GM18498 (cell line): ENCODE measurements around the gene LRP10.

Source experiments
- ATAC-seq: cut with Tn5 transposase; IDR thresholded peaks from one replicate; pipeline ENCODE4 v1.9.1; 2021; ENCODE audit warnings: mild to moderate bottlenecking, moderate library complexity; ENCODE audit not compliant: unreplicated experiment

The LRP10 gene

GRCh38 chr14:22915886-22916521 is 44.5 kb downstream of the LRP10 start:
- no peak for ATAC-seq

- ATAC-seq = peak; percentile 93
Observed at GRCh38 chr14:22918804-22919600, 47.5 kb downstream of the LRP10 start, which contains the start of gene RBM23. RBM23 (minus strand) TSS chr14:22919149.

- peak; percentile 8 for ATAC-seq
Observed at GRCh38 chr14:22919601-22919921, 48.0 kb downstream of the LRP10 start.

- no peak for ATAC-seq
Observed at GRCh38 chr14:22920697-22921096, 49.2 kb downstream of the LRP10 start.

DNA sequence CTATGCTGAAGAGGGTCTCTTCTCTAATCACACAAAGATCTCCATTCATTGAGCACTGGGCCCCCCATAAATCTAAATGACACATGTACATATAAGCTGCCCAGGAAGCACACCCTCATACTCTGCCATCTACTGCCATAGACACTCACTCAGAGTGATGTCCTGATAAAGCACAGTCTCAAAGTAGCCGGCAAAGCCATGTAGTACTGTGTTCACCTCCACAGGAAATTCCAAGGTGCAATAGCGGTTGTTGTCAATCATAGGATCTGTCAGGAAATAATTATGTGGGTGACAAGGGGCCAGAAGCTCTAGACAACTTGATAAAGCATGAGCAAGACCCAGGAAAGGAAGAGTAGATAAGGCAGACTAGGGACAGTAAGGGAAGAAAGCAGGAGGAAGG is 50.8 kb downstream of the LRP10 start:
- ATAC-seq = no peak

DNA sequence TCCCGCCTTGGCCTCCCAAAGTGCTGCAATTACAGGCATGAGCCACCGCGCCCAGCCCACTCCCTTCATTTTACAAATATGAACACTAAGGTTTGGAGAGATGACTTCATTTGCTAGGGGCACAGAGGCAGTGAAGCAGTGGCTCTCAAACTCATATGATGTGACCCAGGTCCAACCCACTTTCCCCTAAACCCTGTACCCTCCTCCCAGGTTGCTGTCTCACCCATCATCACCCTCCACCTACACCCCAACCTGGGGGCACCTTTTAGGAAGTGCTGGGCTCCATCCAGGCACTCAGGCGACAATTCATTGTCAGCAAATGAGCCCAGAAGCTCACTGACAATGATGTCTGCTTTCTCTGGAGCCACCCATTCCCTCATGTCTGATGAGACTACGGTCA is 52.2 kb downstream of the LRP10 start:
- no peak for ATAC-seq

DNA sequence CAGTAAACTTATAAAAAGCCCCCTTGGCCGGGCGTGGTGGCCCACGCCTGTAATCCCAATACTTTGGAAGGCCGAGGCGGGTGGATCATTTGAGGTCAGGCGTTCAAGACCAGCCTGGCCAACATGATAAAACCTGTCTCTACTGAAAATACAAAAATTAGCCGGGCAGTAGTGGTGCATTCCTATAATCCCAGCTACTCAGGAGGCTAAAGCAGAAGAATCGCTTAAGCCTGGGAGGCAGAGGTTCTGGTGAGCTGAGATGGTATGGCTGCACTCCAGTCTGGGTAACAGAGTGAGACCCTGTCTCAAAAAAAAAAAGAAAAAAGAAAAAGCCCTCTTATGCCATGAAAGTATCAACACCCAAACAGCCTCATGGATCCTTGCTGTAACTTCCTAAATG is 54.0 kb downstream of the LRP10 start:
- no peak for ATAC-seq

GRCh38 chr14:22926316-22926715 is 54.8 kb downstream of the LRP10 start:
- no peak for ATAC-seq

DNA sequence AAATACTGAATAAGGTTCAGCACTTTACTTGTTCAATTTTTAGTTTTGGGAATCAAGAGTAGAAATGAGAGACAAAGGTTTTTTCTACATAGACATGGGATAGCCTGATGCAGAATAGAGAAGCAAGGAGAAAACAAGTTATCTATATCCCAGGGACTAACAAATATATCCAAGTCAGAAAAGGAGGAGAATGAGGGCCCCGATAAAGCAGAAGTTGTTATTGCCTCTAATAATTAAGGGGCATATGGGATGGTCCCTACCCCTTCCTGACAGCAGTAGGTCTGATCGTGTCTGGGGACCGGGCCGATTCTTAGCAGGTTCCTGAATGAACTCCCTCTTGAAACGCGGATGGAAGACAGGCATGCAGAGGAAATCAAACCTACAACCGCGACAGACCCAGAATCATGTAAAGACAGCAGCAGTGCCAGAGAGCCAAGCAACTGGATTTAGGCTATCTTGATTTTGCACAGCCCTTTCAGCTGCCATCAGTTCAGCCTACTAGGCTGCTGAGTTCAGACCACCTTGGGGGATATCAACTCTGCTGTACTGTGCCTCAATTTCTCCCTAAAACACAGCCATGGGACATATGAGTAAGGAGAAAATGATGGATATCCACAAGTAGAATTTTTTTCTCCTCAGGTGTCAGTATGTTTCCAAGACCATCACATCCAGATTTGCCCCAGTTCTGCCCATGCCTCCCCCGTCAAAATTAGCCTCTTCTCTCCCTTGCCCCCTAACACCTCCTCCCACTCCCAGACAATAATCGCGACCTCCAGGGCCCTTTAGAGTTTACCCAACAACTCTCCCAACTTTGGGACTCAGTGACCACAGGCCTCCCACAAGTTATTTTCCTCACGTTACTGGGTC is 56.9 kb downstream of the LRP10 start:
- ATAC-seq = no peak

DNA sequence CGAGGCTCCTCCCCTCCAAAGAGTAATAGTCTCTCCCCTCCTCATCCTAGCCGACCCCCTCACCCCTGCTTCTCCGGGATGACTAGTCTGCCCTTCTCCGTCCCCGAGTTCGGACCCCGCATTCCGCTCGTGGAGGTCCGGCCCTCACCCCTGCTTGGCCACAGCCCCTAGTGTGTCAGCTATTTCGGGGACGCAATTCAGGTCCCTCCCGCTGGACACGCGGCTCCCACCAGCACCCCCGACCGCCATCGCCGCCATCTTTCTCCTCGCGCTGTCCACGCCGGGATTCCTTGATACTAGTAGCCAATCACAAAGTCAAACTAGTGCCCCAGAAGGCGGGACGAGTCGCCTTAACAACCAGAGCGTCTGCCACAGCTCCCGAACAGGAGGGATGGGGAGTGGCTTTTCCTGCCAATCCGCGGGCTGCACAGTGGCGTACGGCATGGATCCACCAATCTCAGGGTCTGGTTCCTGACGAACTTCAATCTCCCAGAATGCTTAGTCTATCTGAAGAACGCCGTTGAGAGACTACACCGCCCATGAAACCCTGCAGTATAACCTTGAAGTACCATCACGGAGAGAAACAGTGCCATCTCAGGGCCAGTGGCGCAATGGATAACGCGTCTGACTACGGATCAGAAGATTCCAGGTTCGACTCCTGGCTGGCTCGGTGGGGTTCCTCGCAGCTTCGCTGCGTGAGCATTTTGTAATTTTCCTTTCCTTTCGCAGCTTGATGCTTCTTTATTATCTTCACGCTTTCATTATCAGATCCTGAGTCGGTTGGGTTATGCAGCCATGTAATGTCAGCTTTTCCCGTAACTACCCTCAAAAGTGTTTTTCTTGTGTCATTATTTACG is 57.8 kb downstream of the LRP10 start, which contains the start of gene PRMT5:
Gene PRMT5, minus strand, starts transcription at position 273 of the 857 bp plus-strand sequence. Its CDS starts 15 bp downstream, at position 258.
- ATAC-seq = peak; percentile 90

DNA sequence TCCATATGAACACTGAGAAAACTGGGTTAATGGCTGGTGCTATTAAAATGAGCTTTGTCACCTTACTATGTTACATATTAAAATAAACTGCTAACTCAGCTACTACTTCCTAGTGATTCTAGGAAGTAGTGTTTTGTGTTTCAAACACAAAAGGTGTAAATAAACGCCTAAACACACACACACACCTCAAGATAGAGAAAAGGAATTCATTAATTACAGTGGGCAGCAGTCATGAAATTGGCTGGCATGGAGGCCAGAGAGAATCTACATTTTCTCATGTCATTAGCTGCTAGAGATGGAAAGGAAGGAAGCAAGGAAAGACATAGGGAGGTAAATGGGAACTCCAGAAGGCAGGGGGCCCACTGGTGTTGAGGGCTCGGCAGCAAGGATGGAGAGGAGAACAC is 58.4 kb downstream of the LRP10 start:
- no peak for ATAC-seq
